Nephron (organoid): ENCODE results near the gene ZNHIT3.
"Not testable (repeated sequence)": the region's sequence is repeated elsewhere in the genome, so short reads cannot be mapped to it uniquely, and the experiment has no call there.

Source experiments
- H3K27ac Mint-ChIP-seq, 3 experiments: 2 replicates each; pipeline ENCODE4 v1.8.0; 2020; ENCODE audit warnings: mixed read lengths in 3 of 3, mild to moderate bottlenecking in 2 of 3, moderate library complexity in 1 of 3
- H3K27me3 Mint-ChIP-seq: 2 replicates; pipeline ENCODE4 v1.8.0; 2021; ENCODE audit warnings: low read depth, mild to moderate bottlenecking, moderate library complexity, mixed read lengths
- H3K36me3 Mint-ChIP-seq: 2 replicates; pipeline ENCODE4 v1.8.0; 2020; ENCODE audit warnings: low read depth, mixed read lengths
- H3K4me1 Mint-ChIP-seq: 2 replicates; pipeline ENCODE4 v1.8.0; 2020; ENCODE audit warnings: mixed read lengths
- H3K4me3 Mint-ChIP-seq, 3 experiments: 2 replicates each; pipeline ENCODE4 v1.8.0; 2020; ENCODE audit warnings: mild to moderate bottlenecking in 3 of 3, mixed read lengths in 3 of 3, moderate library complexity in 2 of 3
- H3K9me3 Mint-ChIP-seq: 2 replicates; pipeline ENCODE4 v1.8.0; 2020; ENCODE audit warnings: mixed read lengths
- TF ChIP-seq, protein P1 (sequence below), 3 experiments: fragments of 200-600 bp; sonication (generic); IDR thresholded peaks; one replicate each; pipeline ENCODE4 v1.5.0; 2021; ENCODE audit warnings: antibody characterized with exemption in 3 of 3; ENCODE audit not compliant: unreplicated experiment in 3 of 3

ZNHIT3 gene

DNA sequence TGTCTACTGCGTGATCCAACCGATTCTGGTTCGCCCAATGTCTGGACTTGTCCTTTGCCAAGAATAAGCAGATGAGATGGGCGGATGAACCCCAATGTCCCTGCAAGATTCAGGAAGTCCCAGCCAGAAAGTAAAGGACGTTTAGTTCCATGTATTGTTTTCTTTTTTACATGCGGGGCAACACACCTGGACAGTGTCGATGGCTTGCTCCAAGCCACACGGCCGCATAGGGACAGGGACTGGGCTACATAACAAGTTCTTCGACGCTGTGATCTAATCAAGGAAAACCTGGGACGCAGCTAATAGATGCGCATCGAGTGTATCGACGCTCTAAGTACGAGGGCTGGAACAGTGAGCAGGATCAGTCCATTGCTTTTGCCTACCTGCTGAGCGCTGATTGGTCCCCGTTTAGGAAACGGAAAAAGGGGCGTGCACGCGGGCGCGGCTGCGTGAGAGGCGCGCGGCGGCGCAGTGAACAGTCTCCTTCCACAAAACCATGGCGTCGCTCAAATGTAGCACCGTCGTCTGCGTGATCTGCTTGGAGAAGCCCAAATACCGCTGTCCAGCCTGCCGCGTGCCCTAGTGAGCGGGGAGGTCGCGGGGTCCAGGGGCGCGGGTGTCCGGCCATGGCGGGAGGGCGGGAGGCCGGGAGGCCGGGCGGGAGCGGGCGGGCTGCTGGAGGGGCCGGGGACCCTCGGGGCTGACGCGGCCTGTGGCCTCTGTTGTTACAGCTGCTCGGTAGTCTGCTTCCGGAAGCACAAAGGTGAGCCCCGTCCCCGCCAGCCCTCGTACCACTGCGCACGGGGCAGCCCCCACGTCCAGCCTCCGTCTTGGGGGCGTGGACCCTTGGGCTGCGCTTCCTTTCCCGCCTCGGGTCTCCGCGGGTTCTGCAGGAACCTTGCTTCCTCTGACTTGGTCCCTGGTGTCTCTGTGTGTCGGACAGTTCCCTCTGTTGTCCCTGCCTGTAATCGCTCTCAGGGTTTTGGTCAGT lies at the start of gene ZNHIT3:
Gene ZNHIT3, plus strand, starts transcription at position 478 of the 991 bp plus-strand sequence. Its CDS starts 19 bp downstream, at position 497.
- Mint-ChIP-seq H3K4me3 (peak within 1 kb of the TSS; percentile 97 to 99 (median 99)), H3K36me3 (peaks cover 34% of the 10 kb centered on the region), H3K27ac (peak within 1 kb of the TSS; percentile 84 to 98 (median 96)), H3K9me3 (no peaks in the 10 kb centered on the region), H3K27me3 (peaks cover 29% of the 10 kb centered on the region), H3K4me1 (peaks cover 26% of the 10 kb centered on the region)
- TF ChIP-seq, protein P1, sequence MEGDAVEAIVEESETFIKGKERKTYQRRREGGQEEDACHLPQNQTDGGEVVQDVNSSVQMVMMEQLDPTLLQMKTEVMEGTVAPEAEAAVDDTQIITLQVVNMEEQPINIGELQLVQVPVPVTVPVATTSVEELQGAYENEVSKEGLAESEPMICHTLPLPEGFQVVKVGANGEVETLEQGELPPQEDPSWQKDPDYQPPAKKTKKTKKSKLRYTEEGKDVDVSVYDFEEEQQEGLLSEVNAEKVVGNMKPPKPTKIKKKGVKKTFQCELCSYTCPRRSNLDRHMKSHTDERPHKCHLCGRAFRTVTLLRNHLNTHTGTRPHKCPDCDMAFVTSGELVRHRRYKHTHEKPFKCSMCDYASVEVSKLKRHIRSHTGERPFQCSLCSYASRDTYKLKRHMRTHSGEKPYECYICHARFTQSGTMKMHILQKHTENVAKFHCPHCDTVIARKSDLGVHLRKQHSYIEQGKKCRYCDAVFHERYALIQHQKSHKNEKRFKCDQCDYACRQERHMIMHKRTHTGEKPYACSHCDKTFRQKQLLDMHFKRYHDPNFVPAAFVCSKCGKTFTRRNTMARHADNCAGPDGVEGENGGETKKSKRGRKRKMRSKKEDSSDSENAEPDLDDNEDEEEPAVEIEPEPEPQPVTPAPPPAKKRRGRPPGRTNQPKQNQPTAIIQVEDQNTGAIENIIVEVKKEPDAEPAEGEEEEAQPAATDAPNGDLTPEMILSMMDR (IDR thresholded peaks at IDR 0.05; ENCODE audit: unreplicated experiment in 3 of 3): no peak

DNA sequence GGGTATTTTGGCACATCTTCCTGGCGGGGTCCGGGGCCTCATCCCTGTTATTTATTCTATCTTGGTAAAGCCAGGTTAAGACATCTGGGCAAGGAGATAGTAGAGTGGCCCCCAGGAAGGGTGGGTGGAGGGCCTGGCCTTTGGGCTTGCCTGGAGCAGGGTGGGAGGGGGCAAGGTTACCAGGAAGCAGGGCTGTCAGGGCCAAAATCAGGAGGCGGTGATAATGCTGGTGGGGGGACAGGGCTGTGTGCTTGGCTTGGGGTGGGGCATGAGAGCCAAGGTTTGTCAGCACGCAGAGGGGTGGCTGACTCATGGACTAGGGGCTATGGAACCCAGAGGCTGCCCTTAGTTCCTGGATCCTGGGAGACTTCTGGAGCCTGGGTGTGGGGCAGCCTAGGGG lies 44.7 kb upstream of the ZNHIT3 start:
- not testable (repeated sequence) for H3K9me3 Mint-ChIP-seq, H3K4me1 Mint-ChIP-seq, H3K27ac Mint-ChIP-seq, H3K4me3 Mint-ChIP-seq, H3K36me3 Mint-ChIP-seq, H3K27me3 Mint-ChIP-seq

DNA sequence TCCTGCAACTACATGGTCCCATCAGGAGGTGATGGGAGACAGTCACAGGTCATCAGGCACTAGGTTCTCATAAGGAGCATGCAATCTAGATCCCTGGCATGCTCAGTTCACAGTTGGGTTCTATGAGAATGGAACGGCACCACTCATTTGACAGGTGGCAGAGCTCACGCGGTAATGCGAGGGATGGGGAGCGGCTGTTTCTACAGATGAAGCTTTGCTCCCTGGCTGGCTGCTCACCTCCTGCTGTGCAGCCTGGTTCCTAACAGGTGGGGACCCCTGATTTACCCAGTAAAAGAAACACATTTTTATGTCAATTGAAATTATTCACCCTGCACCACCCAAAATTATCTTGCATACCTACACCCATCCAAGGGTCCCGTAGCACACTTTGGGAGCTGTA lies 42.7 kb upstream of the ZNHIT3 start:
- Mint-ChIP-seq H3K36me3 (no peaks in the 10 kb centered on the region), H3K27ac (no peak overlapping the region), H3K4me1 (no peaks in the 10 kb centered on the region), H3K4me3 (no peak overlapping the region), H3K27me3 (peaks cover 6% of the 10 kb centered on the region), H3K9me3 (no peaks in the 10 kb centered on the region)
- TF ChIP-seq, protein P1 (IDR thresholded peaks at IDR 0.05; ENCODE audit: unreplicated experiment in 3 of 3): no peak

DNA sequence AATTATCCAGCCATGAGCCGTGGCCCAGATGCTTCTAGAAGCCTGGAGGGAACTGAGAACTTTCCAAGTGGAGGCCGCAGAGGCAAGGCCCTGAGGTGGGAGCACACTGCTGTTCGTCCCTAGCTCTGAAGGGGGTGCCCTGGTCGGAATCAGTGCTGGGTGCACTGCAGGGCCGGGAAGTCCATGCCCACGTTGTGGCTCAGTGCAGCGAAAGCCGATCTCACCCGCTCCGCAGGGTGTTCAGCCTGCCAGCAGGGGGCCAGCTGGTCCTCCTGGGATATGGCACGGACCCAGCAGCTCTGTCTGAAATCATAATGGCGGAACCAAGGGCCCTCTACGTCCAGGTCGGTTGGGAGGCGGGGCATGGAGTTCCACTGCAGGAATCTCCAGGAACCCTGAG lies 36.5 kb upstream of the ZNHIT3 start:
- H3K27me3 Mint-ChIP-seq, H3K27ac Mint-ChIP-seq, H3K4me1 Mint-ChIP-seq, H3K4me3 Mint-ChIP-seq, H3K9me3 Mint-ChIP-seq, H3K36me3 Mint-ChIP-seq: not testable (repeated sequence)

DNA sequence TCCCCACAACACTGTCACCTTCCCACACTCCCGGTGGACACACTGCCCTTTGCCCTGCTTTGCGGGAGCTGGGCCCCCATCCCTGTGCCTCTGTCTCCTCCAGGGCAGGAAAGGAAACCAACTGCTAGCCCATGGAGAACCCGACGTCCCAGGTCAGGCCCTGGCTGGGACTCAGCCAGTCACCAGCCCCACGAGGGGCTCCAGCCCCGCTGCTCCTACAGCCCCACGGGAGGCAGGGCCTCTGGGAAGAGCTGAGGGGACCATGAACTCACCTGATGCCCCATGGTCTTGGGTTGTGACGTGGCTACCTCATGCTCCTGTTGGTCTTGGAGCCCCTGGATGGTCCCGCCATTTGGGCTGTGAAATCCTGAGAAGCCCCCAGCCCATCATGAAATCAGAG lies 33.6 kb upstream of the ZNHIT3 start:
- H3K36me3 Mint-ChIP-seq: not testable (repeated sequence)

DNA sequence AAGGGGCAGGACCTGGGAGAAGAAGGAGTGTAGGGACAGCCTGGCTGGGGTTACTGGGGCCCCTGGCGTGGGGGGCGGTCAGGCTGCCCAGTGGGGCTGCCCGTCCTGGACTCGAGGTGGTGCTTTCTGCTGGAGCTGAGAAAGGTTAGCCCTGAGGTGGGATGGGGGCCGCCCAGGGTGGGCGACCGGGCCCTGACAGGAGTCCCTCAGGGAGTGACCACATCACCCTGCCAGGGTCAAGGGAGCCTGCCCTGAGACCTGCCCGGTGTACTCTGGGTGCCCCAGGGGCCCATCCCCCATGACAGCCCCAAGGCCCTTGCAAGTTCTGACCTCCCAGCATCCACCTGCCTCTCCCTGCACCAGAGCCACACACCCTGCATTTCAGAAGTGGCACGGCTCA lies 28.8 kb upstream of the ZNHIT3 start:
- peaks cover 31% of the 10 kb centered on the region for H3K27me3 Mint-ChIP-seq
- H3K36me3 Mint-ChIP-seq, H3K4me1 Mint-ChIP-seq, H3K9me3 Mint-ChIP-seq, H3K27ac Mint-ChIP-seq, H3K4me3 Mint-ChIP-seq: not testable (repeated sequence)

More for the DNA sequence above, 33.6 kb upstream of the ZNHIT3 start:
- not testable (repeated sequence) for H3K4me3 Mint-ChIP-seq, H3K9me3 Mint-ChIP-seq, H3K4me1 Mint-ChIP-seq, H3K27ac Mint-ChIP-seq, H3K27me3 Mint-ChIP-seq

DNA sequence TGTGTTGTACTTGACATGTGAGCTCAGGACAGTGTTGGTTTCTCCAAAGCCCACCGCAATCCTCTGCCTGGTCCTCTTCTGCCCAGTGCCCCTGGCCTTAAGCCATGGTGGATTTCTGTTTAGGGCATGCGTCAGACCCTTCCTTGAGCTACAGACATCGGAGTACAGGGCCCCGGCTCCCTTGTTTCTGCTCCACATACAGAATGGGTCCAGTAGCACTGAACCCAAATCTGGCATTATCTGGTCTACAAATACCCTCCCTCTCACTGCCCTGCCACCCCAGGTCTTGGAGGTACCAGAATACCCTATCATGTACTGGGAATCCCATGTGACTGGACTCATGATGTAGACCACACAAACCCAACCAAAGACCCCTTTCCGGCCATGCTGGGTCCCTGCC lies 27.4 kb upstream of the ZNHIT3 start:
- H3K4me3 Mint-ChIP-seq: no peak overlapping the region
- H3K27me3 Mint-ChIP-seq: peaks cover 44% of the 10 kb centered on the region
- H3K36me3 Mint-ChIP-seq: no peaks in the 10 kb centered on the region
- H3K9me3 Mint-ChIP-seq: no peaks in the 10 kb centered on the region
- TF ChIP-seq, protein P1 (IDR thresholded peaks at IDR 0.05; ENCODE audit: unreplicated experiment in 3 of 3): no peak
- H3K4me1 Mint-ChIP-seq: no peaks in the 10 kb centered on the region
- H3K27ac Mint-ChIP-seq: no peak overlapping the region

DNA sequence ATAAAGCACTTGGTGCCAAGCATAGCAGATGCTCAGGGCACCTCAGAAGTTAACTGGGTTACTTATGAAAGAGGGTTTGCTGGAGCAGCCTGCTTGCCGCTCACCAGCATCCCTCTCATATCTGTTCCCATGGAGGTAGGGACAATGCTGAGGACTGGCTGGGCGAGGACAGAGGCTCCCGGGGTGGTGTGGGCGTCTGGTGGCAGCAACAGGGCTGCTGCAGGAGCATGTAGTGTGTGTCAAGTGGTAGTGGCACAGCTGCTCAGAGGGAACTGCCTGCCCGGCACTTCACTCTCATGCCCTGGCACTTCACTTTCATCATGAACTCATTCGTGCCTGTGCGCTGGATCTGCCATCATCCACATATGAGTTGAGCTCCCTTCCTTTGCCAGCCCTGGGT lies 26.9 kb upstream of the ZNHIT3 start:
- Mint-ChIP-seq H3K9me3 (no peaks in the 10 kb centered on the region), H3K4me1 (no peaks in the 10 kb centered on the region)
- TF ChIP-seq, protein P1 (IDR thresholded peaks at IDR 0.05; ENCODE audit: unreplicated experiment in 3 of 3): no peak

More for the DNA sequence above, 26.9 kb upstream of the ZNHIT3 start:
- no peak overlapping the region for H3K27ac Mint-ChIP-seq
- peaks cover 44% of the 10 kb centered on the region for H3K27me3 Mint-ChIP-seq
- no peak overlapping the region for H3K4me3 Mint-ChIP-seq
- no peaks in the 10 kb centered on the region for H3K36me3 Mint-ChIP-seq
